NCI-H82 (cell line): ENCODE data around the gene CYB5RL.
A peak's percentile ranks its signal among the peaks of the same experiment; 100 is the strongest.
"Not testable (repeated sequence)": the region's sequence is repeated elsewhere in the genome, so short reads cannot be mapped to it uniquely, and the experiment has no call there.

ENCODE experiments used
- DNase-seq: peaks from one replicate; lab custom pipeline; 2025; lab: John Stamatoyannopoulos, UW

The CYB5RL gene

GRCh38 chr1:54186056-54186455 lies 13.8 kb downstream of the CYB5RL start:
- no peak for DNase-seq

DNA sequence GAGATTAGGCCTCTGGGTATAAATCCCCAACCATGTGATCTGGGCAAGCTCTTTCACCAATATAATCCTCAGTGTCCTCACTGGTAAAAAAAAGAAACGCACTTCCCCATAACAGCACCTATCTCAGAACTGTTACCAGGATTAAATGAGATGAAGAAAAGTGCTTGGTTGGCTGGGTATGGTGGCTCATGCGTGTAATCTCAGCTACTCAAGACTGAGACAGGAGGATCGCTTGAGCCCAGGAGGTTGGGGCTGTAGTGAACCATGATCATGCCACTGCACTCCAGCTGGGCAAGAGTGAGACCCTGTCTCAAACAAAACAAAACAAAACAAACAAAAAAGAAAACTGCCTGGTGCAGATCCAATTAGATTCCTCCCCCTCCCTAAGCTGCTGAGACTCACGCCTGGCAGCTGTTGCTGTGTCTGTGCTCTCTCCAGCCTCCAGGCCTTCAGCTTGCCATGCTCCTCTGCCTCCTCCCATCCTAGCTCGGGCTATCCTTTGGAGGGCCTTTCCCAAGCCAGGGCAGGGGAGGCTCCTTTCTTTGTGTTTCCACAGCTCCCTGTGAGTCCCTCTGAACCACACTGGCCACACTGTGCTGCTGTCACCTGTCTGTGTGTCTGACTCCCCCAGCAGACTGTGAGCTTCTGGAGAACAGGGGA lies 19.0 kb downstream of the CYB5RL start:
- DNase-seq: peak; percentile 98

DNA sequence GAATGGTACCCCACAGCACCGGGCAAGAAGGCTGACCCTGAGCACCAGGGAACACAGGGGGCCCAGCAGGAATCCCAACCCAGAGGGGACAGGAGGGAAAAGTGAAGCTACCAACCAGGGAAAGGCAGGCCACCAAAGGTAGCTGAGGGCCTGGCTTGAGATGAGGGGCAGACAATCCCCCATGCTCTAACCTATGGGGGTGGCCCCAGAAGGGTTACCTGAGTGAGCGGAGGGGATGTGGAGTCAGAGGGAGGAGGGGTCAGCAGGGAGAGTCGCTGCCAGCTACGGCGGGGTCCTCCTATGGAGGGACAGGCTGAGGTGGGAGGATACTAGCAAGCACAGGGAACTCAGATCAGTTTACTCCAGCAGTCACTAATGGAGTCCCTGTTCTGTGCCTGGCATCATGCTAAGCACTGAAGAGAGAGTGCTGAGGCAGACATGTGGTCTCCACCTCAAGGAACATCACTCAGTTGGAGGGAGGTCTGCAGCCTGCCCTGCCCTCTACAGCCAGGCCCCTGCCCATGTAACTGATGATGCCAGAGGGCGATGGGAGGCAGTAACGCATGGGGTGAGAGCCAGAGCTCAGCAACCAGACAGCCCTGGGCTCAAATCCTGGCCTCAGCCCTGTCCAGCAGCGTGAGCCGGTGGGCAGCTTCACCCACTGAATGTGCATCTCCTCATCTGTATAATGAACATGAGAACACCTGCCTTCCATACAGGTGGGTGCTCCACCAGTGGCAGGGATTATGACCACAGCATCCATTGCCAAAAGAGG lies 21.3 kb downstream of the CYB5RL start:
- DNase-seq: no peak

DNA sequence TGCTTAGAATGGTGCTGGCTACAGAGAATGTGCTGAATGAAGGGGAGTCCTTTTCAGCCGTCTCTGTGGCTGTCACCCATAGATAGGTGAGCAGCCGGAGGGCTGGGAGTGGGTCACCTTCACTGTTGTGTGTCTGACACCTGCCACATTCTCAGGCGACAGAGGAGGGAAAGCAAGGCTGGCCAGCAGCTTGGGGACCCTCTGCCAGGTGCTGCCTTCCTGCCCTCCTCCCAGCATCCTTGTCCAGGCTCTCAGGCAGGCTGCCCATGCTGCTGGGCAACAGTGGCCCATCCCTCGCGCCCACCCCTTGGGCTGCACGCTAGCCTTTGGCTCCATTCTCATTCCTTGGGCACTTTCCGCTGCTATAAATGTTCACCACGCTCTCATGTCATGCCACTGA lies 22.1 kb downstream of the CYB5RL start:
- no peak for DNase-seq

GRCh38 chr1:54176621-54177327 lies 23.1 kb downstream of the CYB5RL start:
- no peak for DNase-seq

DNA sequence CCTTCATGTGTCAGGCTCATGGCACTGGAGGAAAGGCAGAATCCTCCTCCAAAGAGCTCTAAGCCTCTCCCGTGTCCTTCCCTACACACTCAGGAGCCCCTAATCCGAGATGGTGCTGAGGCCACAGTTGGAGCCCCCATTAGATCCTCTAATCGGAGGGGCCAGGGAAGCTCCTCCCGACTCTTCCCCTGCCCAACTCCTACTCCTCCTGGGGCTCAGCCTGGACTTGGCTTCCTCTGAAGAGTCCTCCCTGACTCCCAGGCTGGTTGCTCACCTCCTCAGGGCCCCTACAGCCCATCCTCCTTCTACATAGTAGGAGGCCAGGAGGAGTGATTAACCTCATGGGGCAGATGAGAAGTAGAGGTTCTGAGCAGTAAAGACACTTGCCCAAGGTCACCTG lies 25.7 kb downstream of the CYB5RL start:
- no peak for DNase-seq

- DNase-seq: no peak
Observed at GRCh38 chr1:54173681-54174080, 26.1 kb downstream of the CYB5RL start.

DNA sequence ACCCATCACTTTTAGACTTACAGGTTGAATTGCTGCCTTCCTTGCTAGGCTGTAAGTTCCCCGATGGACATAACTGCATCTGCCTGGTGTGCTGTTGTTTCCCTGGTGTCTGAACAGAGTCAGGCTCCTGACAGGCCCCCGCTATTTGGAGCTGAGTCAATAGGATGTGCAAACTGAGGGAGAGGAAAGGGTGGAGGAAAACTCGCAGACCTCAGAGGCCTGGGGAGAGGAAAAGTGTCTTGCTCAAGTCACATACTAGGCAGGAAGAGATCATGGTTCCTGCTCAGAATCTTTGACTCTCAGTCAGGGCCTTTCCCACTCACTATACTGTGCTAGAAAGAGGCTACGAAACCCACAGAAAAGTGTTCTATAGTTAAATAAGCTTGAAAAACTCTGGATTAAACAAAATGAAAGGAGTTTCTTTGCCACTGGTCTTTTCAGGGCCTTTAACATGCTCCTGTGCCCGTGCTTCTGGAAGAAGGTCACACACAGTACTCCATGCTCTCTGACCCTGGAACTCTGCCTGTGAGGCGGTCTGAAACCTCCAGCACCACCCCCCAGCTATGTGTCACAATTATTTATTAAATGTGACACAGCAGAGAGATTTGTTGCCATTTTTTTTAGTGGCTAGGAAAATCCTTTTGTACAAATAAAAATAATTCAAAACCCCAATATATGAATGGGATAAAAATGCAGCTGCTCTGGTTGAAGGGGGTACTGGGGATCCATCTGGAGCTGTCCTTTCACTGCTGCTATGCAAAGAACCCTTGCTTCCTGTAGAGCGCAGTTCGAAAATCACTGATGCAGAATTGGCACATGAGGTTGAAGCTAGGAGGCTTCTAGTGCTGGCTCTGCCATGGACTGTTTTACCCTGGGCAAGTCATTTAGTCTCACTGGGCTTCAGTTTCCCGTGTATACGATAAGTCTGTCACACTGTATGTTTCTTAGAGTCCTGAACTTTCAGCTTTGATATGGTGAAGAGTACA lies 26.9 kb downstream of the CYB5RL start:
- no peak for DNase-seq

DNA sequence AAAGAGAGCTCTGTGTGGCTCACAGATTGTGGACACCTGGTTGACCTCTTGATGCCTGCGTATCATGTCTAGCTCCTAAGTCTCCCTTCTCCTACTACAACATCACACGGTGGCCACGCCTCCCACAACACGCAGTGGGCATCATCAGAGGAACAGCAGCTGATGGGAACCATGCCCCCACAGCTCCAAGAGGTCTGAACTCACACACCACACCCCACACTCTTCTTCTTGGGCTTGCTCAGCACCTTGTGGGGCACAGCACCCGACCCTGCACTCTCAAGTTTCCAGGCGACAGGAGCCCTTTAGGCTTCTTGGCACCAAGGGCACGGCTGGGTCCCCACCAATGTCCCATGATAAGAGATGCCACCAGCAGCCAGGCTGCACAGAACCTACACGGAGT lies 28.2 kb downstream of the CYB5RL start:
- DNase-seq: no peak

- DNase-seq: no peak
Observed at GRCh38 chr1:54171016-54171415, 28.8 kb downstream of the CYB5RL start.

GRCh38 chr1:54169068-54169467 lies 30.8 kb downstream of the CYB5RL start:
- DNase-seq: no peak

DNA sequence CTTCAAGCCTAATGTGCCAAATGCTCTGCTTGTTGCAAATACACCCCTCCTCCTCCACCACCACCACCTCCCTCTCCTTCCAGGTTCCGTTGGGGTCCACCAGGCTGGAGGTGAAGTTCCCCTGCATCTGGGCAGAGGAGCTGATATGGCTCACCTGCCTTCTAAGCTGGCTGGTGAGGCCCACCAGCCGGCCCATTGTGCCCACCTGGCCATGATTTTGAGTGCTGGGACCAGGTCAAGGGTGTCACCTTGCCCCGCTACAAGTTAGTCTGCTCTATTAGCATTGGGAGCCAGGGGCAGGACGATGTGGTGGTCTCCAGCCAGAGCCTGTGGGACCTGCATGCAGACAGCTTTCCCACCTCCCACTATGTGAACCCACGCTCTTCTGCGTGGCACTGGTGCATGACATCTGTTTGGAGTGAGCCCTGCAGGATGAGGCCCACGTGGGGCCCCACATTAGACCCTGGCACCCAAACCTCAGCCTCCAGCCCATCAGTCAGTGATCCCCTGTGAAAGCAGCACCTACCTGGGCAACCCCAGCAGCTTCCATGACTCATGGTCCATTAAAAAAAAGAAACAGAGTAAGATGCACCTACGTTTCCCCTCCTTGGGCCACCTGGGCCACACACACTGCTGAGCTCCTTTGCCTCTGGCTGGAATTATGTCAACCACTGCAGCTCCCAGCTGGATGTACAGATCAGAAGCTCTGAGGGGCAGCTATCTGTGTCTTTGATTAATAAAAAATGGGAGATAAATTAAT lies 31.4 kb downstream of the CYB5RL start:
- no peak for DNase-seq

DNA sequence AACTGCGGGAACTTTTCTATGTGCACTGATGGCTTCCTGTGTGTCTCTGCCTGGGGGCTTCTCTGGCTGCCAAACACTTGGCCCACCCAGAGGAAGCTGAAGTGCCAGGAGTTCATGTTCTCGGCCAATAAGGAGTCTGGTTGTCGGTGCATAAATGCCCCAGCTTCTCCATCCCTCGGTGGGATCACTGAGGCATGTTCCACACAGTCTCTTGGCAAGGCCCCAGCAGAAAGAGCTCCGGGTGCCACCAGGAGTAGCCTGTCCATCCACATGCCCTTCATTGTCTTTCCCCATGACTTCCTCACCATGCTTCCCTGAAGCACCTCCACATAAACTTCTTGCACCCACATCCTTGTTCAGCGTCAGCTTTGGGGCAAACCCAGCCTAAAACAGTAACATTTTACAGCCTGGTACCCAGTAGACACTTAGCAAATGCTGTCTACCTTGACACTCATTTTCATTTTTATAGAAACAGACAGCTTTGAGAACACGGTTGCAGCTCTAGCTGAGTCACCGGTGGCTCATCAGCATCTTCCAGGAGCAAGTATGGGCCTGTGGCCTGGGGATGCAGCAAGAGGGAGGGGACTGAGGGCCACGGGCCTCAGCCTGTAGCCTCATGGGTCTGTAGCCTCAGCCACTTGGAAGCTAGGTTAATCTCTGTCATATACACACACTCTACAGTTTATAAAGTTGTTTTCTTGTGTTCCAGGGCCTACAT lies 32.2 kb downstream of the CYB5RL start:
- DNase-seq: no peak

- DNase-seq: not testable (repeated sequence)
Observed at GRCh38 chr1:54166357-54166756, 33.5 kb downstream of the CYB5RL start.

DNA sequence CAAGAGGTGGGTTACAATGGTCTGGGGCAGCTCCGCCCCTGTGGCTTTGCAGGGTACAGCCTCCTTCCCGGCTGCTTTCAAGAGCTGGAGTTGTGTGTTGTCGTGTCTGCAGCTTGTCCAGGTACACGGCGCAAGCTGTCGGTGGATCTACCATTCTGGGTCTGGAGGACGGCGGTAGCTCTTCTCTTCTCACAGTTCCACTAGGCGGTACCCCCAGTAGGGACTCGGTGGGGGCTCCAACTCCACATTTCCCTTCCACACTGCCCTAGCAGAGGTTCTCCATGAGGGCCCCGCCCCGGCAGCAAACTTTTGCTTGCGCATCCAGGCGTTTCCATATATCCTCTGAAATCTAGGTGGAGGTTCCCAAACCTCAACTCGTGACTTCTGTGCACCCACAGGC lies 34.7 kb downstream of the CYB5RL start:
- no peak for DNase-seq

DNA sequence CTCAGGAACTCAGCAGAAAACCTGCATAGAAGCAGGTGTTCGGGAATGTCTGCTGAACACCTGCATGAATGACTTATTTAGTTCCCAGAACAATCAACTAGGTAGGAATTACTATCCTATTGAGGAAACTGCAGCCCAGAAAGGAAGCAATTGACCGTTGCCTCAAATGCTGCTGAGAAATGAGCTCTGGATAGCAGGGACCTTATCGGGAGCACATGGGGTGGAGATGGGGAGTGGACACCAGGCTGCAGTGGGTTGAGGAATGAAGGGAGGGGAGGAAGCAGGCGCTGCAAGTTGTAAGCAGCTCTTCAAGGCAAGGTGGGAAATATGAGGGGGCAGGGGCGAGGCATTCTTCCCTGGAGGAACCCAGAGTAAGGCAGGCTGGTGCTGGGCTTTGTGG lies 36.3 kb downstream of the CYB5RL start:
- DNase-seq: no peak

DNA sequence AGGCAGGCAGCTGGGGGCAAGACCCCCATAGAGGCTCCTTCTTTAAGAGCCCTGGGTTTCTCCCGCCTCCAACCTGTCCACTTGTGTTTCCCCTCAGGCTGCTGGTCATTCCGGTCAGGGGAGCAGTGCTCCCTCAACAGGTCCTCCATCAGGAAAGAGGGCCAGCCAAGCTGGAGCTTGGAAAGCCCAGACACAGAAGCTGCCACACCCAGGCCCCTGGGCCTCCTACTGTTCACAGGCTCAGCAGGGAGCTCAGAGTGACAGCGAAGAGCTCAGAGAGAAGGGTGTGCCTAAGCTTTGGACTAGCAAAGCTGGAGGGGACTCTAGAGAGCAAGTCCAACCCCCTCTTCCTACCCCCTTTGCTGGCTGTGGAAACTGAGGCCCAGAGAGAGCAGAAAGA lies 36.8 kb downstream of the CYB5RL start:
- no peak for DNase-seq

DNA sequence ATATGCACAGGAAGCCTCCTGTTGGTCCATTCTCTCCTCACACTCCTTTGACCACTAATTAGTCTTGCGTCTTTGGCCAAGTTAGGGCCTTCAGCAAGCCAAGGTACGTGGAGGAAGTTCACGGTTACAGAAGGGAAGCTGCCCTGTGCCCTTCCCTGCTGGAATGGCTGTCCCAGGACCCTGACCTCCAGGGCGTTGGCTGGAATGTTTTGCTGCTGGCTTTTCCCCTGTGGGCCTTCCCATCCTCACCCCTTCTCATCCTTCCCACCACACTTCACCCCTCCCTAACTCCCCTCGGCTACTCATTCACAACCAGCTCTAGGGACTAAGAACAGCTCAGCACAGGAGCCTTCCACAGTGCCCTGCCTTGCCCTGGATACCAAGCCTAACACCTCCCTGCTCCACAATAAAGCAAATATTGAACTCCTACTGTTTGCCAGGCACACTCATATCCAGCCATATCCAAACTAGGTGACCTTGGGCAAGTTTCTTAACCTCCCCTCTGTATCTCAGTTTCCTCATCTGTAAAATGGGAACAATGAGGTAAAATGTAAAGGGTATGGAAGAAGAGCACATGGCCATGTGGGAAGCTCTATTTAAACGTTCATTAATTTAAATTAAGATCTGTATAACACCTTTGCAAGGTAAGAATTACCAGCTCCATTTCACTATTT lies 38.2 kb downstream of the CYB5RL start:
- DNase-seq: no peak

- no peak for DNase-seq
Observed at GRCh38 chr1:54160351-54160750, 39.5 kb downstream of the CYB5RL start.

GRCh38 chr1:54159733-54160316 lies 40.0 kb downstream of the CYB5RL start:
- DNase-seq: no peak
